D721Med (cell line): ENCODE measurements around the gene CARD9.

Experiments used
- DNase-seq: peaks from one replicate; pipeline ENCODE4 v3.0.0; 2011; ENCODE audit warnings: low spot score; ENCODE audit not compliant: insufficient read length
- FAIRE-seq: peaks from 2 replicates; lab custom pipeline; 2011; peaks lifted over from hg19 to GRCh38; lab: Jason Lieb, UNC
- CTCF ChIP-seq: IDR thresholded peaks from 2 replicates; pipeline ENCODE4 v1.5.1; 2012; ENCODE audit warnings: mild to moderate bottlenecking, control low read depth; ENCODE audit not compliant: insufficient read depth; ENCODE audit errors: missing control alignments

CARD9 gene

GRCh38 chr9:136337416-136338395 is 35.8 kb downstream of the CARD9 start:
- DNase-seq (no peak), FAIRE-seq (no peak)
- TF ChIP-seq CTCF: no peak

GRCh38 chr9:136336881-136337280 is 36.6 kb downstream of the CARD9 start:
- FAIRE-seq (no peak), DNase-seq (no peak)
- no peak for TF ChIP-seq CTCF

- DNase-seq: no peak
- no peak for TF ChIP-seq CTCF
- FAIRE-seq: no peak
Measured at GRCh38 chr9:136336156-136336870, 37.2 kb downstream of the CARD9 start.

GRCh38 chr9:136335296-136336155 is 37.9 kb downstream of the CARD9 start:
- FAIRE-seq (no peak), DNase-seq (no peak)
- no peak for TF ChIP-seq CTCF

GRCh38 chr9:136334541-136334940 is 38.9 kb downstream of the CARD9 start:
- FAIRE-seq (no peak), DNase-seq (no peak)
- no peak for TF ChIP-seq CTCF

GRCh38 chr9:136333486-136333885 is 40.0 kb downstream of the CARD9 start:
- DNase-seq: no peak
- no peak for FAIRE-seq
- TF ChIP-seq CTCF: no peak
